GM19324 (cell line): Measurements from ENCODE around the gene SDR39U1.
"Not testable (repeated sequence)": the region's sequence is repeated elsewhere in the genome, so short reads cannot be mapped to it uniquely, and the experiment has no call there.

Source experiments
- ATAC-seq: cut with Tn5 transposase; IDR thresholded peaks from one replicate; pipeline ENCODE4 v1.9.1; 2021; ENCODE audit warnings: mild to moderate bottlenecking, moderate library complexity; ENCODE audit not compliant: unreplicated experiment, low FRiP score

Gene SDR39U1, protein sequence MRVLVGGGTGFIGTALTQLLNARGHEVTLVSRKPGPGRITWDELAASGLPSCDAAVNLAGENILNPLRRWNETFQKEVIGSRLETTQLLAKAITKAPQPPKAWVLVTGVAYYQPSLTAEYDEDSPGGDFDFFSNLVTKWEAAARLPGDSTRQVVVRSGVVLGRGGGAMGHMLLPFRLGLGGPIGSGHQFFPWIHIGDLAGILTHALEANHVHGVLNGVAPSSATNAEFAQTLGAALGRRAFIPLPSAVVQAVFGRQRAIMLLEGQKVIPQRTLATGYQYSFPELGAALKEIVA

GRCh38 chr14:24442240-24443052, at the start of gene SDR39U1:
Gene SDR39U1 (minus strand): TSS chr14:24442776. CDS start chr14:24442769, 7 bp downstream.
- peak; percentile 95 for ATAC-seq

DNA sequence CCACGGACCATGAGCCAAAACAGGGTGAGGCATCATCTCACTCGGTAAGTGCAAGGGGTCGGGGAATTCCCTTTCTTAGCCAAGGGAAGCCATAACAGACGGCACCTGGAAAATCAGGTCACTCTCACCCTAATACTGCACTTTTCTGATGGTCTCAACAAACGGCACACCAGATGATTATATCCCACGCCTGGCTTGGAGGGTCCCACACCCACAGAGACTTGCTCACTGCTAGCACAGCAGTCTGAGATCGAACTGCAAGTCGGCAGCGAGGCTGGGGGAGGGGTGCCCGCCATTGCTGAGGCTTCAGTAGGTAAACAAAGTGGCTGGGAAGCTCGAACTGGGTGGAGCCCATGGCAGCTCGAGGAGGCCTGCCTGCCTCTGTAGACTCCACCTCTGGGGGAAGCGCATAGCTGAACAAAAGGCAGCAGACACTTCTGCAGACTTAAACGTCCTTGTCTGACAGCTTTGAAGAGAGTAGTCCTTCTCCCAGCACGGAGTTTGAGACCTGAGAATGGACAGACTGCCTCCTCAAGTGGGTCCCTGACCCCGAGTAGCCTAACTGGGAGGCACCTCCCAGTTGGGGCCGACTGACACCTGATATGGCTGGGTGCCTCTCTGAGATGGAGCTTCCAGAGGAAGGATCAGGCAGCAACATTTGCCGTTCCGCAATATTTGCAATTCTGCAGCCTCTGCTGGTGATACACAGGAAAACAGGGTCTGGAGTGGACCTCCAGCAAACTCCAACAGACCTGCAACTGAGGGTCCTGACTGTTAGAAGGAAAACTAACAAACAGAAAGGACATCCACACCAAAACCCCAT, 49.2 kb upstream of the SDR39U1 start:
- not testable (repeated sequence) for ATAC-seq

GRCh38 chr14:24483604-24484252, 41.2 kb upstream of the SDR39U1 start:
- ATAC-seq = no peak

DNA sequence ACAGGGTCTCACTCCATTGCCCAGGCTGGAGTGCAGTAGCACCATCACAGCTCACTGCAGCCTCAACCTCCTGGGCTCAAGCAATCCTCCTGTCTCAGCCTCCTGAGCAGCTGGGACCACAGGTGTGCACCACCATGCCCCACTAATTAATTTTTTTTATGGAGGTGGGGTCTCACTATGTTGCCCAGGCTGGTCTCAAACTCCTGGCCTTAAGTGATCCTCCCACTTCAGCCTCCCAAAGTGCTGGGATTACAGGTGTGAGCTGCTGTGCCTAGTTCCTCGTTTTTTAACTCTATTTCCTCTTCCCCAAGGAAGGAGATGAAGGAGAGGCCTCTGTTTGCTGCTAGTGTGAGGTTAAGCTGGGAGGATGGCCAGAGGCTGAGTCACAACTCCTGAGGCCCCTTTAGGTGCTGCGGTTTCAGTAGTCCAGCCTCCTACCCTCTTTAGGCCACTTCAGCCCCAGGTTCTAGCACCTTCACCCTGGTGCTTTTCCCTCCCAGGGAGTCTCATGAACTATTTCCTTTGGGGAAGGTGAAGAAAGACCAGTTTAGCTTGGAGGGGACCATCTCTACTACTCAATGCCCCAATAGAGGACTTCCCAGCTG, 40.2 kb upstream of the SDR39U1 start:
- not testable (repeated sequence) for ATAC-seq

- peak; percentile 75 for ATAC-seq
Observed at GRCh38 chr14:24481622-24482324, 39.2 kb upstream of the SDR39U1 start.

DNA sequence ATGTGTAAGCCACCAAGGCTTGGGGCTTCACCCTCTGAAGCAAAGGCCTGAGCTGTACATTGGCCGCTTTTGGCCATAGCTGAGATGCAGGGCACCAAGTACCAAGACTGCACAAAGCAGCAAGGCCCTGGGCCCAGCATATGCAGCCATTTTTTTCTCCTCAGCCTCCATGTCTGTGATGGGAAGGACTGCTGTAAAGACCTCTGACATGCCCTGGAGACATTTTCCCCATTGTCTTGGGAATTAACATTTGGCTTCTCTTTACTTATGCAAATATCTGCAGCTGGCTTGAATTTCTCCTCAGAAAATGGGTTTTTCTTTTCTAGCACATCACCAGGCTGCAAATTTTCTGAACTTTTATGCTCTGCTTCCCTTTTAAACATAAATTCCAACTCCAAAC, 37.4 kb upstream of the SDR39U1 start:
- ATAC-seq = not testable (repeated sequence)

GRCh38 chr14:24475261-24475660, 32.7 kb upstream of the SDR39U1 start:
- ATAC-seq = no peak

- no peak for ATAC-seq
Observed at GRCh38 chr14:24473211-24473610, 30.6 kb upstream of the SDR39U1 start.

DNA sequence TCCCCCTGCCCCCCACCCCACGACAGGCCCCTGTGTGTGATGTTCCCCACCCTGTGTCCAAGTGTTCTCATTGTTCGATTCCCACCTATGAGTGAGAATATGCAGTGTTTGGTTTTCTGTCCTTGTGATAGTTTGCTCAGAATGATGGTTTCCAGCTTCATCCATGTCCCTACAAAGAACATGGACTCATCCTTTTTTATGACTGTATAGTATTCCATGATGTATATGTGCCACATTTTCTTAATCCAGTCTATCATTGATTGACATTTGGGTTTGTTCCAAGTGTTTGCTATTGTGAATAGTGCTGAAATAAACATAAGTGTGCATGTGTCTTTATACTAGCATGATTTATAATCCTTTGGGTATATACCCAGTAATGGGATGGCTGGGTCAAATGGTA, 27.9 kb upstream of the SDR39U1 start:
- not testable (repeated sequence) for ATAC-seq

DNA sequence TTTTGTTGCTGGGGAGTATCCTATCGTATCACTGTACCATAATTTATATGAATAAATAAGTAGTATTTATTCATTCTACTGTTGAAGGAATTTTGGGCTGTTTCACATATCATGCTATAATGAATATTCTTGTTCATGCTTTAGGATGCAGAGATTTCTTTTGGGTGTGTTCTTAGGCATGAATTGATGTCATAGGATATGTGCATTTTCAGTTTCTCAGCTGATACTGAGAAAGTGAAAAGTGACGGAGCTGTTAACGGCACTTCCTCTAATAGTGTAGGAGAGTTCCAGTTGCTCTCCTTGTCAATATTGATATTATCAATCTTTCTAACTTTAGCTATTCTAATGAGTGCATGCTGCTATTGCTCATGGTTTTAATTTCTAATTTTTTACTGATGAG, 23.2 kb upstream of the SDR39U1 start:
- ATAC-seq = no peak

DNA sequence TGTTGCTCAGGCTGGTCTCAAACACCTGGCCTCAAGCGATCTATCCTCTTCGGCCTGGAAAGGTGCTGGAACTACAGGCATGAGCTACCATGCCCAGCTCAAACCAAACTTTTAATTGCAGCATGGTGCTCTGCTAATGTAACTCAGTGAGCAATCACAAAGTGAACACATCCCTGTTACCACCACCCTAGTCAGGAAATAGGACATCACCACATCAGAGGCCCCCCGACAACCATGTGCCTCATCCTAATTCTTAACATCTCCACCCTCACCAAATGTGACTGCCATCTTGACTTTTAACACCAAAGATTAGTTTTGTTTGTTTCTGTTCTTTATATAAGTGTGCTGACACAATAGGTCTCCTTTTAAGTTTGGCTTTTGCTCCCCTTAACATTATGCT, 22.8 kb upstream of the SDR39U1 start:
- ATAC-seq = no peak

DNA sequence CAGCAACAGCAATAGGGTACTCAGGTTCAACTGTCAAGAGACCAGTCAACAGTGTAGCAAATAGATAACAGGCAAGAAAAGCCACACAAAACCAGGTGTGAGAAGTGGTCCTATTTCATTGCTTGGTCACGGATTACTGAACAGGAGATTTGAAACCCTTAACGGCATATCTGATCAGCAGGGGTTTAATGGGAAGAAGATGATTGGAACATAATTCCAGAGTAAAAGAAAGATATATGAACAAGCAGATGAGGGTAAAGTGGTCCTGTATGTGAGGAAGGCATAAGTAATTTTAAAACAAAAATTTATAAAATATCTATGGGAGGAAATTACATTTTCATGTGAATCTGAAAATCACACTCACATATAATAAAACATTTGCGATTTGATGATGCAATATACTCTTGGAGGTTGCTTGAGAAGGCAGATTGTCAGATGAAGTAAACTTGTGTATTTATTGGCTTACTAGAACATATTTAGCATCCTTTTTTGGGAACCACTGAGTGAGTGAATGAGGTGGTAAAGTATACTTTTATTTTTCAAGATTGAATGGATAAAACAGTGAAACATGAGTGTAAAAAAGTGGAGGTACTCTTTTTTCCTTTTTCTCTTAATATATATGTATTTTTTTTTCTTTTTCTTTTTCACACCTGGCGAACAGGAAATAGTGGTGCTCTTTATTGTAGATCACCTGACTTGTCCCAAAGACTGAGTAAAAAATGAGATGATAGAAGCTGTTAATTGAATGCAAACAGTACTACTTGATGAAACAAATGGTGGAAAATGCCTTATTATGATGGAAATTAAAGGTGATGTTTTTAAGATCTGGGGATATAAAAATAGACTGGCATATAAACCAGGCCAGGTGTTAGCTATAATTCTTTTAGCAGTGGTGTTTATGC, 21.6 kb upstream of the SDR39U1 start:
- no peak for ATAC-seq

GRCh38 chr14:24463017-24463883, 20.7 kb upstream of the SDR39U1 start:
- ATAC-seq = no peak

DNA sequence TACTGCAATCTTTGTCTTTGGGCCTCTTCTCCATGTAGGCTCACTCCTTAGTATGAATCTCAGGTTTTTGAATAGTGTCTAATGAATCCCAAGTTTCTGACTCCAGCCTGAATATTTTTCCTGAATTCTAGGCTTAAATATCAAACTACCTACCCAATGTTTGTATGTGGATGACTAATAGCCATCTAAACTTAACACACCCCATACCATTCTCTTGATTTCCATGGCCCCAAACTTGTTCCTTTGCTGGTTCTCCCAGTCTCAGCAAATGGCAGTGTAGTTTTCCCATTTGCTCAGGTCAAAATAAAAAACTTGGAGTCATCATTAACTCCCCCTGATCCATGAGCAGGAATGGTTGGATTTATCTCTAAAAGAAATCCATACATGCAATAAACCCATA, 18.8 kb upstream of the SDR39U1 start:
- ATAC-seq = no peak

DNA sequence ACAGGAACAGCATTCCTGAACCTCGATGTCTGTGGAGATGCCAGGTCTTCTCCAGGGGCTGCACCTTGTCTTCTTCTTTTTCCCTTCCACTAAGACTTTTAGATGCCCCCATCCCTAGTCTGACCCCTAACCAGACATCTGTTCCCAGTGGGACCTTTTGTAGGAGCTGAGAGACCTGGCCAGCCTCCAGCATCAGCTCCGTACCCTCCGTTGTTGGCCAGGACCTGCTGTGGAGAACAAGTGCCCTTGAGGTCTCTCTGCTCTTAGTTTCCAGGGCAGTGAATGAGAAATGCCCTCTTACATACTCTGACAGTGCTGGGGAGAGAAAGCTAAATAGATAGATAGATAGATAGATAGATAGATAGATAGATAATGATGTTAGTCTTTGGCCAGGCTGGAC, 16.8 kb upstream of the SDR39U1 start:
- no peak for ATAC-seq

- no peak for ATAC-seq
Observed at GRCh38 chr14:24458736-24459135, 16.2 kb upstream of the SDR39U1 start.

- no peak for ATAC-seq
Observed at GRCh38 chr14:24456980-24457379, 14.4 kb upstream of the SDR39U1 start.

DNA sequence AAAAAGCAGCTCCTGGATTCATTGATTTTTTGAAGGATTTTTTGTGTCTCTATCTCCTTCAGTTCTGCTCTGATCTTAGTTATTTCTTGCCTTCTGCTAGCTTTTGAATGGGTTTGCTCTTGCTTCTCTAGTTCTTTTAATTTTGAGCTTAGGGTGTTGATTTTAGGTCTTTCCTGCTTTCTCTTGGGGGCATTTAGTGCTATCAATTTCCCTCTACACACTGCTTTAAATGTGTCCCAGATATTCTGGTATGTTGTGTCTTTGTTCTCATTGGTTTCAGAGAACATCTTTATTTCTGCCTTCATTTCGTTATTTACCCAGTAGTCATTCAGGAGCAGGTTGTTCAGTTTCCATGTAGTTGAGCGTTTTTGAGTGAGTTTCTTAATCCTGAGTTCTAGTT, 8.3 kb upstream of the SDR39U1 start:
- not testable (repeated sequence) for ATAC-seq
